ENCODE data around the gene SSTR5.

SSTR5 gene

GRCh38 chr16:1073262-1073558, 663 bp downstream of the SSTR5 start:
- TF ChIP-seq CTCF (IDR thresholded peaks at IDR 0.05; ENCODE audit: insufficient read depth, low read depth, low read length, missing control alignments), result no peak
- no peak overlapping the region for H3K4me3 ChIP-seq (ENCODE audit: low read depth, low read length)
- DNase-seq (ENCODE audit: low read depth), result no peak

DNA sequence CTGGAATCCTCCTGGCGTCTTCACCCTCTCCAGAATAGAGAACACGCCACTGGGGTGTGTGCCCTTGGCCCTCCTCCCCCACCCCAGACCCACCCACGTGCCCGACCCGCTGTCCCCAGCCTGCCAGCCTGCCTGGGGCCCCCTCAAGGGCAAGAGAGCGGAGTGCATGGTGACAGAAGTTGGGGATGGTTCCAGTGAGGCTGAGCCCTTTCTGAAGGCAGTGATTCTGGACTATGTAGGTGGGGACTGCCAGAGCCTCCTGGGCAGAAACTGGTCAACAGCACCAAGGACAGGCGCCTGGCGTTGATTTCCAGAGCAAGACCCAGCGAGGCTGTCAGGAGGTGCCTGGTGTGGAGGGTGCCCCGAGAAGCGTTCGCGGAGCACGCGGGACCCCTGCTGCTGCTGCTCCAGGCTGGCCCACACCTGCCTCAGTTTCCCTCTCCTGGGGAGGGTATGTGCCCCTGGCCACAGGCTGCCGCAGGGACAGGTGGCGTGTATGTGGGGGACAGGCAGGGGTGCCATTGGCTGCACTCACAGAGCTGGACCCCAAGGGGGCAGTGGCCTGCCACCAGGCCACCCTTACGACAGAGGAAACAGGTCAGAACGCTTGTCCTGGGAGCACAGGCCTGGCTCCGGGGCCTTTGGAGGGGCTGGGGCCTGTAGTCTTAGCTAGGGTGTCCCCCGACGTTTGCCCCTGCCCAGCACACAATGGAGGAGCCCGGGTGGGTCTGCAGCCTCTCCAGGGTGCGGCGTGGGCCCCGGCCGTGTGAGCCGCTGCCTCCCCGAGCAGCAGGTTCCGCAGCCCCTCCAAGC, 1.2 kb downstream of the SSTR5 start:
- TF ChIP-seq CTCF (IDR thresholded peaks at IDR 0.05; ENCODE audit: insufficient read depth, low read depth, low read length, missing control alignments), result no peak
- DNase-seq (ENCODE audit: low read depth), result no peak
- no peak overlapping the region for H3K4me3 ChIP-seq (ENCODE audit: low read depth, low read length)

DNA sequence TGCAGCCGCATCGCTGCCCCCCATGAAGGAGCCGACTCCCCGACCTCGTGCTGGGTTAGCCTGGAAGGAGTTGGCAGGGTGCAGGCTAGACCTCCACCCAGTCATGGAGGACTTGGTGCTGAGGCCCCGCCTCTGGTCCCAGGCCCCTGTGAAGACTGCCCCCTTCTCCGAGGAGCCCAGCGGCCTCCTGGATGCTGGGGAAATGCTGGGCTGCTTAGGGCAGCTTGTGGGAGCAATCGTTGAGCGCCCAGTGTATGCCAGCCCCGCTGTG, 1.8 kb downstream of the SSTR5 start:
- TF ChIP-seq CTCF (IDR thresholded peaks at IDR 0.05; ENCODE audit: insufficient read depth, low read depth, low read length, missing control alignments), result no peak
- no peak for DNase-seq (ENCODE audit: low read depth)
- no peak overlapping the region for H3K4me3 ChIP-seq (ENCODE audit: low read depth, low read length)

DNA sequence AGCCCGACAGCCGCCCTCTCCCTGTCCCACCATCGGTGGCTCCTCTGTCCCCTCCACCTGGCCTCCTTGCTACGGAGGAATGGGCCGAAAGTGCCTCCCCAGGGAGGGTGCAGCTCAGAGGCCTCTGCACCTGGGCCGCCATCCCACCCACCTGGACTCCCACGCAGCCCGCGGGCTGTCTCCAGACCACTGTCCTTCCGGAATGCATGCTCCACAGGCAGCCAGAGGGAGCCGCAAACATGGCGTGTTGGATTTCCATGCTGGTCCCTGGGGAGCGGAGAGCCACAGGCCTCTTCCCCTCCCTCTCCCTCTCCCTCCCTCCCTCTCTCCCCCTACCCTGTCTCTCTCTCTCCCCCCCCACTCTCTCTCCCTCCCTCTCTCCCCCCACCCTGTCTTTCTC, 3.0 kb downstream of the SSTR5 start:
- DNase-seq (ENCODE audit: low read depth), result no peak
- no peak overlapping the region for H3K4me3 ChIP-seq (ENCODE audit: low read depth, low read length)
- no peak for TF ChIP-seq CTCF (IDR thresholded peaks at IDR 0.05; ENCODE audit: insufficient read depth, low read depth, low read length, missing control alignments)

DNA sequence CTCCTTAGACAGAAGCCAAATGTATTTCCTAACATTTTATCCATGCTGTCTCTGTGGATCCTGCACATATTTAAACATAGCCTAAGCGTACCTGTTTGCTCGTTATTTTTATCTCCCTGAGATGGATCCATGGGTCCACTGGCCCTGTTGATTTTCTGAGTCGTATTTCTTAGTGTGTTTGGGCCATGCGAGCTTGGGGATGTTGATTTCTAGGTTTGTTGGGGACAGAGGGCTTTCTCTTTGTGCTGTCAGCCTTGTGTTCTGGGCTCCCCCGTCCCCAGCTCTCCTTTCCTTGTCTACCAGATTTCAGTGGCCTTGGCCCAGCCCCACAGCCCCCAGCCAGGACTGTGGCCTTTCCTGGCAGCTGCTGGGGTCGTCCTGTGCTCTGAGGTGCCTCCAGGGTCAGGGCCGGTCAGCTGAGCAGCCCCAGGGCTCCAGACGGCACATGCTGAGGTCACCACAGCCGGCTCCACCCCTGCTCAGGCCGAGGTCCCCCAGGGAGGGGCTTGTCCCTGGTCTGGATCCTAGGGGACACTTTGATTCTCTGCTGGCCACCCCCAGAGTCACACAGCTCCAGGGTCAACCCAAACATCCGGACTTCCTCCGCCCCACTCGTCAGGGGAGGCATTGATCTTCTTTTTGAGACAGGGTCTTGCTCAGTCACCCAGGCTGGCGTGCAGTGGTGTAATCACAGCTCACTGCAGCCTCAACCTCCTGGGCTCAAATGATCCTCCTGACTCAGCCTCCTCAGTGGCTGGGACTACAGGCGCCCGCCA, 4.4 kb downstream of the SSTR5 start:
- no peak for TF ChIP-seq CTCF (IDR thresholded peaks at IDR 0.05; ENCODE audit: insufficient read depth, low read depth, low read length, missing control alignments)
- no peak overlapping the region for H3K4me3 ChIP-seq (ENCODE audit: low read depth, low read length)
- no peak for DNase-seq (ENCODE audit: low read depth)

GRCh38 chr16:1077877-1078578, 5.5 kb downstream of the SSTR5 start:
- H3K4me3 ChIP-seq (ENCODE audit: low read depth, low read length), result no peak overlapping the region
- DNase-seq (ENCODE audit: low read depth), result no peak
- TF ChIP-seq CTCF (IDR thresholded peaks at IDR 0.05; ENCODE audit: insufficient read depth, low read depth, low read length, missing control alignments), result no peak

All from GM12865 (cell line).